AML-193 (cell line): ENCODE measurements around the gene SDCCAG8.
"Not testable (repeated sequence)": the region's sequence is repeated elsewhere in the genome, so short reads cannot be mapped to it uniquely, and the experiment has no call there.

ENCODE experiments used
- DNase-seq, 2 experiments: peaks; one replicate each; lab custom pipeline; 2025; lab: John Stamatoyannopoulos, UW

The SDCCAG8 gene

GRCh38 chr1:243335292-243335691 lies 79.5 kb downstream of the SDCCAG8 start:
- DNase-seq: no peak

GRCh38 chr1:243336163-243336562 lies 80.3 kb downstream of the SDCCAG8 start:
- no peak for DNase-seq

GRCh38 chr1:243338848-243339247 lies 83.0 kb downstream of the SDCCAG8 start:
- DNase-seq: not testable (repeated sequence)

GRCh38 chr1:243341074-243341473 lies 85.2 kb downstream of the SDCCAG8 start:
- no peak for DNase-seq

GRCh38 chr1:243343970-243344937 lies 88.4 kb downstream of the SDCCAG8 start:
- DNase-seq: peak; percentile 39 to 53

- no peak for DNase-seq
These were observed 89.4 kb downstream of the SDCCAG8 start for GRCh38 chr1:243345205-243345604.

- no peak for DNase-seq
These were observed 90.2 kb downstream of the SDCCAG8 start for GRCh38 chr1:243346016-243346415.

GRCh38 chr1:243346468-243346867 lies 90.6 kb downstream of the SDCCAG8 start:
- no peak for DNase-seq

- no peak for DNase-seq
These were observed 92.5 kb downstream of the SDCCAG8 start for GRCh38 chr1:243348331-243348730.

GRCh38 chr1:243349128-243349527 lies 93.3 kb downstream of the SDCCAG8 start:
- DNase-seq: no peak

- DNase-seq: no peak
These were observed 95.5 kb downstream of the SDCCAG8 start for GRCh38 chr1:243351337-243351736.

- DNase-seq: no peak
These were observed 98.8 kb downstream of the SDCCAG8 start for GRCh38 chr1:243354511-243355153.

- DNase-seq: no peak
These were observed 108.0 kb downstream of the SDCCAG8 start for GRCh38 chr1:243363832-243364231.

- no peak for DNase-seq
These were observed 108.5 kb downstream of the SDCCAG8 start for GRCh38 chr1:243364330-243364729.

GRCh38 chr1:243364866-243365265 lies 109.0 kb downstream of the SDCCAG8 start:
- no peak for DNase-seq

- no peak for DNase-seq
These were observed 111.5 kb downstream of the SDCCAG8 start for GRCh38 chr1:243367314-243367713.

- DNase-seq: no peak
These were observed 118.6 kb downstream of the SDCCAG8 start for GRCh38 chr1:243374412-243374811.

- no peak for DNase-seq
These were observed 119.8 kb downstream of the SDCCAG8 start for GRCh38 chr1:243375596-243375995.

GRCh38 chr1:243378669-243379068 lies 122.8 kb downstream of the SDCCAG8 start:
- DNase-seq: no peak

- no peak for DNase-seq
These were observed 123.4 kb downstream of the SDCCAG8 start for GRCh38 chr1:243379208-243379607.

- DNase-seq: no peak
These were observed 123.9 kb downstream of the SDCCAG8 start for GRCh38 chr1:243379706-243380105.

- no peak for DNase-seq
These were observed 132.4 kb downstream of the SDCCAG8 start for GRCh38 chr1:243388276-243388675.

GRCh38 chr1:243390162-243390791 lies 134.4 kb downstream of the SDCCAG8 start:
- DNase-seq: no peak
